HG02852 (cell line): ENCODE measurements around the gene RFX7.
"Not testable (repeated sequence)": the region's sequence is repeated elsewhere in the genome, so short reads cannot be mapped to it uniquely, and the experiment has no call there.

Experiments used
- ATAC-seq: cut with Tn5 transposase; IDR thresholded peaks from one replicate; pipeline ENCODE4 v1.9.1; 2021; ENCODE audit warnings: mild to moderate bottlenecking, moderate library complexity; ENCODE audit not compliant: unreplicated experiment

RFX7 gene

DNA sequence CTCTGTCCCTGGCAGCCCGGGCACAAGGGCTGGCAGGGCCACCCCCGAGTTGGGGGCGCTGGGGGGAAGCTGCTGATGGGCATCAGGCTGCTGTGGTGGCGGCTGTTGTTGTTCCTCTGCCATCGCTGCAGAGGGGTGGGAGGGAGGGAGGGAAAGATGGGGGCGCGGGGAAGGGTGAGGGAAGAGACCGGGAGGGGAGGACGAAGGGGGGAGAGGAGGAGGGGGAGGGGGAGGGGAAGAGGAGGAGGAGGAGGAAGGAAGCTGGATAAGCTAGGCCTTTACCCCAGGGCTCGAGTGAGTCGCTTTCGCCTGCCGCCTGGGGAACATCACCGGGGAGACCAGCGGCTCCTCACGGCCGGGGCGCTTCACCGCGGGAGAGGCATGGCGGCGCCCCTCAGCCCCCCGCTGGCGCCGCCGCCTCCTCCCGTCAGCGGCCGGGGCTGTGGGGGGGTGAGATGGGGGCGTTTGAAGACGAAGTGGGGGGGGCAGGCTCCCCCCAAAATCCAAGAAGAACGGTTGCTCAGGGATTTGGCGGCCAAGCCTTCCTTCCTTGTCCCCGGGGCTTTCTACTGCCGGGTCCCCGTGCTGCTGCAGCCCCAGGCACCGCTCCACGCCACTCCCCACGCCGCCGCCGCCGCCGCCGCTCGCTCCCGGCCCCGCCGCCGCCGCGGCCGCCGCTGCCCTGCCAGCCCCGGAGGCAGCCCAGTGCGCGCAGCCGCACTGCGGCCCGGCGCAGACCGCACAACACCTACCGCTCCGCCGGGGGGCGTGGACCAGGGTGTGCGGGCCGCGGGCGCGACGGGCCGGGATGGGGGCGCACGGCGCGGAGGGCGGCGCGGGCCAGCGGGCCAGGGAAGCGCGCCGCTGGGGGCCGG lies at the start of gene RFX7:
Gene RFX7 (minus strand): TSS at position 717 of the 875 bp plus-strand sequence. CDS start 594 bp downstream, at position 123.
- ATAC-seq, result peak; percentile 50

- no peak for ATAC-seq
Measured at GRCh38 chr15:56292546-56293316, 49.1 kb upstream of the RFX7 start.

DNA sequence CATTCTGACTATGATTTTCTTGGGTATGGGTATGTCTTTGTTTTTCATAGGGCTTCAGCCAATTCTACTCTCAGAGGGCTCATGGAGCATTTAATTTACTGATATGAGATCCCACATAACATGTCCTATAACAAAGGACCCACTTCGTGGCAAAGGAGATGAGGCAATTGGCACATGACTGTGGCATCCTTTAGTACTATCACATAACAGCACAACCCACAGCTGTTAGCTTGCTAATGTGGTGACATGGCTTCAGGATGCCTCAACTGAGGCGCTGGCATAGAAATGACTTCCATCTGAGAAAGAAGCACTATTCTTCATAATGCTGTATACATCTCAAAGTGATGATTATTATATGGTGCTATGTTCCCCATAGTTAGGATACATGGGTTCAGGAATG lies 48.1 kb upstream of the RFX7 start:
- ATAC-seq, result no peak

- ATAC-seq, result no peak
Measured at GRCh38 chr15:56286213-56286612, 42.5 kb upstream of the RFX7 start.

- ATAC-seq, result no peak
Measured at GRCh38 chr15:56281145-56281544, 37.5 kb upstream of the RFX7 start.

- ATAC-seq, result no peak
Measured at GRCh38 chr15:56273724-56274123, 30.0 kb upstream of the RFX7 start.

DNA sequence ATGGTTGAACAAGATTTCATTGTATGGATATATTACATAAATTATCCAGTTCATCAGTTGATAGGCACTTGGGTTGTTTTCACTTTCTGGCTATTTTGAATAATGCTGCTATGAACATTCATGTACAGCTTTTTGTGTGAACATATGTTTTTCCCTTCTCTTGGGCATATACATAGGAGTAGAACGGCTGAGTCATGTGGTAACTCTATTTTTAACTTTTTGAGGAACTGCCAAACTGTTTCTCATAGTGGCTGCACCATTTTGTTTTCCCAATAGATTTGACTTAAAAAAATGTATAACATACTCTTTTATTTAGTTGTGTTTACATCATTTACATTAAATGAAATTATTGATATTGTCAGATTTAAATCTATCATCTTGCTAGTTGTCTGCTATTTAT lies 28.8 kb upstream of the RFX7 start:
- no peak for ATAC-seq

- ATAC-seq, result not testable (repeated sequence)
Measured at GRCh38 chr15:56266465-56266864, 22.8 kb upstream of the RFX7 start.

DNA sequence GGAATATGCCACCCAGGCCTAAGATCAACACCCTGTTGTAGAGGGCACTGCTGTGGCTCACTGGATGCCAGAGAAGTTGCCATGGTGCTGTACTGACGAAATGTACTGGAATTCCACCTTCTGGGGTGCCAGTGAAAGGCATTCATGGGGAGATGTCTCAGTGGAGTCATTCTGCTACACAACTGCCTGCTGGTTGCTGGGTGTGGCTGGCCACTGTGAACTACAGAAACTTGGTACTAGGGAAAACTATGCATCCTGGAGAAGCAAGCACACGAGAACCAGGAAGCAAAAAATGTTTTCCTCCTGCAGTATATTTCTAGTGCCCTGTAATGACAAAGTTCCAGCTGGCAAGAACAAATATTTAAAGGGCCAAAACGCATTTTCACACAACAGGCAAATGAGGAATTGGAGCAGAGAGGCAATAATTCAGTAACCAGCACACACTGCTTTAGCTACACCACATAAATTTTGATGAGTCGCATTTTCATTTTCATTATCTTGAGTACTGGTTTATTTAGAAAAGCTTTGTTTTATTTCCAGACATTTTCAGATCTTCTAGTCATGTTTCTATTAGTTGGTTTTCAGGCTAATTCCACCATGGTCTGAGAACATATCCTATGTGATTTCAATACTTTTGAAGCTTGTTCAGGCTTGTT lies 18.3 kb upstream of the RFX7 start:
- ATAC-seq, result no peak

DNA sequence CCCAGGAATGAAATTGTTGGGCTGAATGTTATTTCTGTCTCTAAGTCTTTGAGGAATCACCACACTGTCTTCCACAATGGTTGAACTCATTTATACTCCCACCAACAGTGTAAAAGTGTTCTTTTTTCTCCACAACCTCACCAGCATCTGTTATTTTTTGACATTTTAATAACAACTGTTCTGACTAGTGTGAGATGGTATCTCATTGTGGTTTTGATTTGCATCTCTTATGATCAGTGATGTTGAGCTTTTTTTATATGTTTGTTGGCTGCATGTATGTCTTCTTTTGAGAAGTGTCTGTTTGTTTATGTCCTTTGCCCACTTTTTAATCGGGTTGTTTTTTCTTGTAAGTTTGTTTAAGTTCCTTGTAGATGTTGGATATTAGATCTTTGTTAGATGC lies 13.6 kb upstream of the RFX7 start:
- ATAC-seq, result not testable (repeated sequence)

- no peak for ATAC-seq
Measured at GRCh38 chr15:56254265-56254664, 10.6 kb upstream of the RFX7 start.

- ATAC-seq, result no peak
Measured at GRCh38 chr15:56252386-56252785, 8.7 kb upstream of the RFX7 start.

DNA sequence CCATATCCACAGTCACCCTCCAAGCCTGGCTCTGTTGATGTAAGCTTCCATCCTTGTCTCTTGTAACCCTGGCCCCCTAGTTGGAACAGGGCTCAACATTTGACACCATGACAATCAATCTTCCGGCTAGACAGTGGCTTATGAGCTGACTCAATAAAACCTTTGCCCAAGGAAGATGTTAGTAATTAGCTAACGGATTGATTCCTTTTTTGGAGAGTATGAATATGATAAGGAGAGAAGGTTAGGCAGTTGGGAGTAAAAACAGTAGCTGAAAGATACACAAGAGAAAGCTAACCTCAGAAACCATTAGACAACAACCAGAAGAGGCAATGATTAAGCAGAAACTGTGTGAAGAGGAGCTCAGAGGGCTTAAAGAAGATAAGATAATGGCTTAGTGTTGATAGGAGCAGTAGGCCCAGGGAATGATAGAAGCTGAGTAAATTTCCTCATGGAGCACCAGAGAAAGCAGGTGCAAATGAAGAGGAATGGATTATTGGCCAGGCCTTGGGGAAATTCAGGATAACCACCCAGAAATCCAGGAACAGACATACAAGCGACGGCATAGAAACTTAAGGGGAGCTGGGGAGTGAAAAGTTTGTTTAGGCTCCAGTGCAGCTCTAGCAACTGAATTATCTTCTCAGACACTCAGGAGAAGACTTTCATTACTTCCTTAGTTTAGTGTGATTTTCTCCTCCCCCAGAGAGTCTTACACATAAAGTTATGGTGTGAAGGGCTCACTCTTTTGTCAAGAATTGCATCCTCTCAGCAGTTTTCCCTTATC lies 7.8 kb upstream of the RFX7 start:
- ATAC-seq, result no peak

DNA sequence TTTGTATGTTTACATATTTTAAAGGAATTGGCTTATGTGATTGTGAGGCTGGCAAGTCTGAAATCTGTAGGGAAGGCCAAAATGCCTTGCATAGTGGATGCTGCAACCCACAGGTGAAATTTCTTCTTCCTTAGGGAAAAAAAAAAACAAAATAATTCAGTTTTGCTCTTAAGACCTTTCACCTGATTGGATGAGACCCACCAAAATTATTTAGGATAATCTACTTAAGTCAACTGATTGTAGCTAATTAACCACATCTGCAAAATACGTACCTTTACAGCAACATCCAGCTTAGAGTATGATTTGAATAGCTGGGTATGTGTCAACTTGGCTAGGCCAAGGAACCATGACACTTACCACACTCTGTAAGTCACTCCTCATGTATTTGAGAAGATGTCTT lies 6.9 kb upstream of the RFX7 start:
- ATAC-seq, result no peak

DNA sequence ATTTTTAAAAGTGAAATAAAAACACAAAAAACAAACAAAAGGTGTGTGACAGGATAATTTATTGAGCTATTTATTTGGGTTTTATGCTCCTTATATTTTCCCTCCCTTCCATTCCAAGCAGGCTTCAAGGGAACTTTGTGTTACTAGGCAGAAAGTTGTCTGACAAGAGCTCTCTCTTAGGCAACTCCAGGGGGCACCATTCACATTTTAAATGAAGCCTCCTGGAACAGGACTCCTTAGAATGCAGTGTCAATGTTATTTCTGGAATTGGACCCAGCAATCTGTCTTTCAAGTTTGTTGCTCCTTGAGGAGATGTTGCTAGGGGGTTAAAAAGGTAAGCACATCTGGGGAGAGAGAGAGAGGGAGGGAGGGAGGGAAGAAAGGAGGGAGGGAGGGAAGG lies 5.4 kb upstream of the RFX7 start:
- no peak for ATAC-seq

- no peak for ATAC-seq
Measured at GRCh38 chr15:56248311-56248992, 4.8 kb upstream of the RFX7 start.

GRCh38 chr15:56247266-56247665 lies 3.6 kb upstream of the RFX7 start:
- ATAC-seq, result no peak

- peak; percentile 50 for ATAC-seq
Measured at GRCh38 chr15:56245871-56246814, 2.5 kb upstream of the RFX7 start.
